GM13976 (cell line): ENCODE measurements around the gene ABCC1.

ENCODE experiments used
- DNase-seq: peaks from one replicate; pipeline ENCODE4 v3.0.0; 2012; ENCODE audit warnings: low spot score
- CTCF ChIP-seq: IDR thresholded peaks from 2 replicates; pipeline ENCODE4 v1.5.1; 2012; ENCODE audit warnings: borderline replicate concordance, mild to moderate bottlenecking; ENCODE audit not compliant: insufficient read depth; ENCODE audit errors: extremely low read depth, missing control alignments, control extremely low read depth
- in situ Hi-C: fragments of 300-500 bp; cut with MboI; formaldehyde crosslinking; loops from one replicate; pipeline ENCODE4 v1.12.0; 2022; ENCODE audit warnings: low sequenced_read_pairs, mixed read lengths, inconsistent platforms; ENCODE audit not compliant: unreplicated experiment

Gene ABCC1

GRCh38 chr16:15949210-15950160 lies at the start of gene ABCC1:
ABCC1 (plus strand) TSS chr16:15949616; CDS start chr16:15949752, 136 bp downstream.
- no peak for TF ChIP-seq CTCF
- in situ Hi-C loops, result no loop called here
- DNase-seq, result peak; percentile 90

- DNase-seq, result no peak
- in situ Hi-C loops, result no loop called here
- TF ChIP-seq CTCF, result no peak
Measured at GRCh38 chr16:15900357-15900756, 49.1 kb upstream of the ABCC1 start.

- no peak for TF ChIP-seq CTCF
- no peak for DNase-seq
- in situ Hi-C loops, result no loop called here
Measured at GRCh38 chr16:15900901-15901500, 48.4 kb upstream of the ABCC1 start.

GRCh38 chr16:15903960-15904359 lies 45.5 kb upstream of the ABCC1 start:
- in situ Hi-C loops, result no loop called here
- no peak for DNase-seq
- no peak for TF ChIP-seq CTCF

GRCh38 chr16:15906439-15906838 lies 43.0 kb upstream of the ABCC1 start:
- TF ChIP-seq CTCF, result no peak
- no peak for DNase-seq
- in situ Hi-C loops, result no loop called here

GRCh38 chr16:15907863-15908478 lies 41.4 kb upstream of the ABCC1 start:
- in situ Hi-C loops, result no loop called here
- DNase-seq, result peak; percentile 87
- TF ChIP-seq CTCF, result no peak
